GM23338 (cell line): ENCODE data around the gene IGF1R. TPM values are rescaled to one million over a fixed set of nuclear protein-coding genes. Genes with fewer than 3 reads are reported as not detected.
A peak's percentile ranks its signal among the peaks of the same experiment; 100 is the strongest.

Experiments
- ATAC-seq: fragments of 200-7000 bp; cut with Tn5 transposase; 3 replicates; pipeline ENCODE4 v1.9.1; 2020
- DNase-seq: peaks from one replicate; pipeline ENCODE4 v3.0.0-alpha.2; 2015; ENCODE audit warnings: low spot score
- H2AFZ ChIP-seq: fragments of 200-600 bp; sonication (generic); 2 replicates; pipeline ENCODE4 v1.8.0; 2016; ENCODE audit warnings: antibody characterized with exemption, mild to moderate bottlenecking, moderate library complexity
- H3F3A ChIP-seq: fragments of 200-600 bp; sonication (generic); replicated peaks from 2 replicates; pipeline ENCODE4 v1.8.0; 2017; ENCODE audit warnings: antibody characterized with exemption, mixed run types, low read depth
- H3K27ac ChIP-seq: fragments of 200-600 bp; sonication (generic); 2 replicates; pipeline ENCODE4 v1.6.1; 2016; ENCODE audit warnings: low read depth
- H3K27me3 ChIP-seq: fragments of 200-600 bp; sonication (generic); 2 replicates; pipeline ENCODE4 v1.8.0; 2016; ENCODE audit warnings: mild to moderate bottlenecking, mixed run types, moderate library complexity; ENCODE audit not compliant: insufficient read depth
- H3K36me3 ChIP-seq: fragments of 200-600 bp; sonication (generic); 2 replicates; pipeline ENCODE4 v1.8.0; 2016; ENCODE audit warnings: mild to moderate bottlenecking; ENCODE audit not compliant: insufficient read depth
- H3K4me1 ChIP-seq: fragments of 200-600 bp; sonication (generic); 2 replicates; pipeline ENCODE4 v1.8.0; 2016; ENCODE audit warnings: mild to moderate bottlenecking, moderate library complexity; ENCODE audit not compliant: insufficient read depth
- H3K4me2 ChIP-seq: fragments of 200-600 bp; sonication (generic); 2 replicates; pipeline ENCODE4 v1.7.1; 2017; ENCODE audit warnings: mixed run types
- H3K4me3 ChIP-seq: fragments of 200-600 bp; sonication (generic); 2 replicates; pipeline ENCODE4 v1.6.1; 2016; ENCODE audit warnings: mixed run types
- H3K79me2 ChIP-seq: fragments of 200-600 bp; sonication (generic); replicated peaks from 2 replicates; pipeline ENCODE4 v1.8.0; 2017; ENCODE audit warnings: mild to moderate bottlenecking; ENCODE audit not compliant: insufficient read depth
- H3K9me2 ChIP-seq: fragments of 200-600 bp; sonication (generic); 2 replicates; pipeline ENCODE4 v1.8.0; 2017; ENCODE audit not compliant: insufficient read depth
- H4K20me1 ChIP-seq: fragments of 200-600 bp; sonication (generic); replicated peaks from 2 replicates; pipeline ENCODE4 v1.8.0; 2017; ENCODE audit warnings: mild to moderate bottlenecking; ENCODE audit not compliant: insufficient read depth
- H3K27ac Mint-ChIP-seq: 2 replicates; pipeline ENCODE4 v1.8.0; 2020; ENCODE audit warnings: inconsistent platforms, mild to moderate bottlenecking, moderate library complexity, mixed read lengths
- H3K27me3 Mint-ChIP-seq: 3 replicates; pipeline ENCODE4 v1.8.0; 2022; ENCODE audit warnings: low read depth, mild to moderate bottlenecking, moderate library complexity, mixed read lengths, inconsistent platforms; ENCODE audit not compliant: insufficient read depth, poor library complexity
- H3K36me3 Mint-ChIP-seq: 3 replicates; pipeline ENCODE4 v1.8.0; 2021; ENCODE audit warnings: low read depth, mild to moderate bottlenecking, inconsistent platforms, moderate library complexity, mixed read lengths
- H3K4me1 Mint-ChIP-seq: 3 replicates; pipeline ENCODE4 v1.8.0; 2020; ENCODE audit warnings: mild to moderate bottlenecking, inconsistent platforms, mixed read lengths
- H3K4me3 Mint-ChIP-seq: 3 replicates; pipeline ENCODE4 v1.8.0; 2021; ENCODE audit warnings: moderate library complexity, mild to moderate bottlenecking, inconsistent platforms, mixed read lengths
- H3K9me3 Mint-ChIP-seq: 3 replicates; pipeline ENCODE4 v1.8.0; 2020; ENCODE audit warnings: moderate library complexity, mild to moderate bottlenecking, inconsistent platforms, mixed read lengths
- CREB1 ChIP-seq: fragments of 250-450 bp; sonication (Bioruptor Pico); IDR thresholded peaks from 2 replicates; pipeline ENCODE4 v1.5.0; 2020; ENCODE audit warnings: low read depth, mild to moderate bottlenecking, moderate library complexity
- EZH2 ChIP-seq: fragments of 200-600 bp; sonication (generic); IDR thresholded peaks from one replicate; pipeline ENCODE4 v1.8.0; 2017; ENCODE audit warnings: antibody characterized with exemption, mild to moderate bottlenecking, low read depth; ENCODE audit not compliant: unreplicated experiment
- EZH2phosphoT487 ChIP-seq: fragments of 200-600 bp; sonication (generic); IDR thresholded peaks from one replicate; pipeline ENCODE4 v1.8.1; 2018; ENCODE audit warnings: antibody characterized with exemption; ENCODE audit not compliant: unreplicated experiment
- JUNB ChIP-seq: IDR thresholded peaks from one replicate; pipeline ENCODE4 v1.6.1; 2016; ENCODE audit warnings: antibody characterized with exemption; ENCODE audit not compliant: unreplicated experiment
- NANOG ChIP-seq: IDR thresholded peaks from 2 replicates; pipeline ENCODE4 v1.6.1; 2016; ENCODE audit warnings: antibody characterized with exemption, borderline replicate concordance
- POLR2AphosphoS5 ChIP-seq: IDR thresholded peaks from 2 replicates; pipeline ENCODE4 v1.6.1; 2016; ENCODE audit warnings: antibody characterized with exemption, low read depth
- ZNF114 ChIP-seq: fragments of 250-450 bp; sonication (Bioruptor Pico); IDR thresholded peaks from 2 replicates; pipeline ENCODE4 v1.5.0; 2020; ENCODE audit warnings: mild to moderate bottlenecking, moderate library complexity
- ZNF331 ChIP-seq: fragments of 250-450 bp; sonication (Bioruptor Pico); IDR thresholded peaks from 2 replicates; pipeline ENCODE4 v1.5.0; 2020; ENCODE audit warnings: low read depth, mild to moderate bottlenecking, moderate library complexity
- polyA plus RNA-seq: library from polyadenylated mRNA; unstranded; fragments of >200 nt; fragmentation: Nextera tagmentation; extraction: Ambion mirVana; gene quantifications from 2 replicates; pipeline ENCODE4 v1.2.1, GENCODE V29; 2016
- total RNA-seq: library from RNA; depleted of rRNA; stranded (reverse); fragments of >200 nt; shearing (Covaris generic); gene quantifications from 2 replicates; pipeline ENCODE4 v1.2.3, GENCODE V29; 2014
- TF ChIP-seq, protein P1 (sequence below): fragments of 250-450 bp; sonication (Bioruptor Pico); IDR thresholded peaks from 2 replicates; pipeline ENCODE4 v1.5.0; 2020; ENCODE audit warnings: mild to moderate bottlenecking, moderate library complexity
- TF ChIP-seq, protein P2 (sequence below): IDR thresholded peaks from 2 replicates; pipeline ENCODE4 v1.6.1; 2016; ENCODE audit warnings: antibody characterized with exemption

Gene IGF1R
- total and polyA plus RNA-seq, 2 experiments from 2014 or later: 20.4 to 92.2 TPM

DNA sequence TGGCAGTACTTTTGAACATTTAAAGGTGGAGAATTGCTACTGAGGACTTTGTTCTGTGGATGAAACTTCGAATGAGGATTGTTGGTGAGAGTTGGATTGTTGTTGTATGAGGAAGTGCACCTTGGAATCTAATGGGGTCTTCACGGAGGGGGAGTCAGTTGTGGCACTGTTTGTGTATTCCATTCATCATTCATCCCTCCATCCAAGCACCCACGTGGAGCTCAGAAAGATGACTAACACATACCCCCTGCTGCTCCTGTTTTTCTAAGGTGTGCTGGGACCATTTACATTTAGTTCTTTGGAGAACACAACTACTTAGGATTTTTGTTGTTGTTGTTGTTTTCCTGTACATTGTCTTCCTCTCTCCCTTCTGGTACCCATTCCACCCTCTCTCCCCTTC, 122.6 kb downstream of the IGF1R start (continued):
- TF ChIP-seq, protein P1, sequence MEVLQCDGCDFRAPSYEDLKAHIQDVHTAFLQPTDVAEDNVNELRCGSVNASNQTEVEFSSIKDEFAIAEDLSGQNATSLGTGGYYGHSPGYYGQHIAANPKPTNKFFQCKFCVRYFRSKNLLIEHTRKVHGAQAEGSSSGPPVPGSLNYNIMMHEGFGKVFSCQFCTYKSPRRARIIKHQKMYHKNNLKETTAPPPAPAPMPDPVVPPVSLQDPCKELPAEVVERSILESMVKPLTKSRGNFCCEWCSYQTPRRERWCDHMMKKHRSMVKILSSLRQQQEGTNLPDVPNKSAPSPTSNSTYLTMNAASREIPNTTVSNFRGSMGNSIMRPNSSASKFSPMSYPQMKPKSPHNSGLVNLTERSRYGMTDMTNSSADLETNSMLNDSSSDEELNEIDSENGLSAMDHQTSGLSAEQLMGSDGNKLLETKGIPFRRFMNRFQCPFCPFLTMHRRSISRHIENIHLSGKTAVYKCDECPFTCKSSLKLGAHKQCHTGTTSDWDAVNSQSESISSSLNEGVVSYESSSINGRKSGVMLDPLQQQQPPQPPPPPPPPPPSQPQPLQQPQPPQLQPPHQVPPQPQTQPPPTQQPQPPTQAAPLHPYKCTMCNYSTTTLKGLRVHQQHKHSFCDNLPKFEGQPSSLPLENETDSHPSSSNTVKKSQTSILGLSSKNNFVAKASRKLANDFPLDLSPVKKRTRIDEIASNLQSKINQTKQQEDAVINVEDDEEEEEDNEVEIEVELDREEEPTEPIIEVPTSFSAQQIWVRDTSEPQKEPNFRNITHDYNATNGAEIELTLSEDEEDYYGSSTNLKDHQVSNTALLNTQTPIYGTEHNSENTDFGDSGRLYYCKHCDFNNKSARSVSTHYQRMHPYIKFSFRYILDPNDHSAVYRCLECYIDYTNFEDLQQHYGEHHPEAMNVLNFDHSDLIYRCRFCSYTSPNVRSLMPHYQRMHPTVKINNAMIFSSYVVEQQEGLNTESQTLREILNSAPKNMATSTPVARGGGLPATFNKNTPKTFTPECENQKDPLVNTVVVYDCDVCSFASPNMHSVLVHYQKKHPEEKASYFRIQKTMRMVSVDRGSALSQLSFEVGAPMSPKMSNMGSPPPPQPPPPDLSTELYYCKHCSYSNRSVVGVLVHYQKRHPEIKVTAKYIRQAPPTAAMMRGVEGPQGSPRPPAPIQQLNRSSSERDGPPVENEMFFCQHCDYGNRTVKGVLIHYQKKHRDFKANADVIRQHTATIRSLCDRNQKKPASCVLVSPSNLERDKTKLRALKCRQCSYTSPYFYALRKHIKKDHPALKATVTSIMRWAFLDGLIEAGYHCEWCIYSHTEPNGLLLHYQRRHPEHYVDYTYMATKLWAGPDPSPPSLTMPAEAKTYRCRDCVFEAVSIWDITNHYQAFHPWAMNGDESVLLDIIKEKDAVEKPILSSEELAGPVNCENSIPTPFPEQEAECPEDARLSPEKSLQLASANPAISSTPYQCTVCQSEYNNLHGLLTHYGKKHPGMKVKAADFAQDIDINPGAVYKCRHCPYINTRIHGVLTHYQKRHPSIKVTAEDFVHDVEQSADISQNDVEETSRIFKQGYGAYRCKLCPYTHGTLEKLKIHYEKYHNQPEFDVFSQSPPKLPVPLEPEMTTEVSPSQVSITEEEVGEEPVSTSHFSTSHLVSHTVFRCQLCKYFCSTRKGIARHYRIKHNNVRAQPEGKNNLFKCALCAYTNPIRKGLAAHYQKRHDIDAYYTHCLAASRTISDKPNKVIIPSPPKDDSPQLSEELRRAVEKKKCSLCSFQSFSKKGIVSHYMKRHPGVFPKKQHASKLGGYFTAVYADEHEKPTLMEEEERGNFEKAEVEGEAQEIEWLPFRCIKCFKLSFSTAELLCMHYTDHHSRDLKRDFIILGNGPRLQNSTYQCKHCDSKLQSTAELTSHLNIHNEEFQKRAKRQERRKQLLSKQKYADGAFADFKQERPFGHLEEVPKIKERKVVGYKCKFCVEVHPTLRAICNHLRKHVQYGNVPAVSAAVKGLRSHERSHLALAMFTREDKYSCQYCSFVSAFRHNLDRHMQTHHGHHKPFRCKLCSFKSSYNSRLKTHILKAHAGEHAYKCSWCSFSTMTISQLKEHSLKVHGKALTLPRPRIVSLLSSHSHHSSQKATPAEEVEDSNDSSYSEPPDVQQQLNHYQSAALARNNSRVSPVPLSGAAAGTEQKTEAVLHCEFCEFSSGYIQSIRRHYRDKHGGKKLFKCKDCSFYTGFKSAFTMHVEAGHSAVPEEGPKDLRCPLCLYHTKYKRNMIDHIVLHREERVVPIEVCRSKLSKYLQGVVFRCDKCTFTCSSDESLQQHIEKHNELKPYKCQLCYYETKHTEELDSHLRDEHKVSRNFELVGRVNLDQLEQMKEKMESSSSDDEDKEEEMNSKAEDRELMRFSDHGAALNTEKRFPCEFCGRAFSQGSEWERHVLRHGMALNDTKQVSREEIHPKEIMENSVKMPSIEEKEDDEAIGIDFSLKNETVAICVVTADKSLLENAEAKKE (CRISPR knock-in tag): no peak

DNA sequence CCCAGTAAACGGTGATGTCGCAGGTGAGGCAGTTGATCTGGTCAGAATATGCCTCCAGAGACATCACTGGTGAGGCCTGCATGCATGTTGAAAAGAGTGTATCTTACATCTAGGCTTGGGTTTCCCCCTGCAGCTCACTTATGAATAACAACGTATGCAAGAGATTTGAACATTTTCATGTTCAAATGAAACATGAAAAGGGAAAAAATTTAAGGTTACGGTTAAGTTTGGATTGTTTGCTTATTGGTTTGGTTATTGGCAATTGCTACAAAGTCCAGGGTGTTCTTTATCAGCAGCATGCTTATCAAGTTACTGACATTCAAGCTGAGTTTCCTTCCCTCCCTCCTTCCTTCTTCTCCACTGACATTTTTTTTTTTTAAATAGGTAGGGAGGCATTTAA, 123.2 kb downstream of the IGF1R start:
- Histone ChIP-seq H4K20me1 (peaks cover 48% of the 10 kb centered on the region), H3F3A (no peaks in the 10 kb centered on the region; the same call in 1 of the 2 replicates), H3K9me2 (no peaks in the 10 kb centered on the region), H3K4me3 (no peak overlapping the region), H3K4me1 (peaks cover 87% of the 10 kb centered on the region), H3K27ac (no peak overlapping the region), H2AFZ (no peak overlapping the region), H3K36me3 (no peaks in the 10 kb centered on the region), H3K27me3 (no peaks in the 10 kb centered on the region), H3K4me2 (0 out of 2 replicates have a peak overlapping the region, but pooled peaks have one; percentile 58), H3K79me2 (peaks cover 100% of the 10 kb centered on the region)
- Mint-ChIP-seq H3K27ac (no peak overlapping the region), H3K36me3 (no peaks in the 10 kb centered on the region), H3K27me3 (peaks cover 6% of the 10 kb centered on the region), H3K4me3 (no peak overlapping the region; the same call in 2 of the 3 replicates), H3K4me1 (peaks cover 82% of the 10 kb centered on the region), H3K9me3 (no peaks in the 10 kb centered on the region)
- DNase-seq: no peak
- no peak for ATAC-seq
- no peak for TF ChIP-seq ZNF114 (CRISPR knock-in tag)
- TF ChIP-seq ZNF331 (CRISPR knock-in tag): no peak
- no peak for TF ChIP-seq NANOG
- TF ChIP-seq EZH2phosphoT487: no peak
- no peak for TF ChIP-seq POLR2AphosphoS5
- TF ChIP-seq EZH2: no peak
- TF ChIP-seq, protein P2, sequence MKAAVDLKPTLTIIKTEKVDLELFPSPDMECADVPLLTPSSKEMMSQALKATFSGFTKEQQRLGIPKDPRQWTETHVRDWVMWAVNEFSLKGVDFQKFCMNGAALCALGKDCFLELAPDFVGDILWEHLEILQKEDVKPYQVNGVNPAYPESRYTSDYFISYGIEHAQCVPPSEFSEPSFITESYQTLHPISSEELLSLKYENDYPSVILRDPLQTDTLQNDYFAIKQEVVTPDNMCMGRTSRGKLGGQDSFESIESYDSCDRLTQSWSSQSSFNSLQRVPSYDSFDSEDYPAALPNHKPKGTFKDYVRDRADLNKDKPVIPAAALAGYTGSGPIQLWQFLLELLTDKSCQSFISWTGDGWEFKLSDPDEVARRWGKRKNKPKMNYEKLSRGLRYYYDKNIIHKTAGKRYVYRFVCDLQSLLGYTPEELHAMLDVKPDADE: no peak
- TF ChIP-seq, protein P1 (CRISPR knock-in tag): no peak
- no peak for TF ChIP-seq CREB1 (CRISPR knock-in tag)
- no peak for TF ChIP-seq JUNB
